ENCODE data around the gene PIK3AP1.

The PIK3AP1 gene

GRCh38 chr10:96661632-96662031 lies 58.7 kb downstream of the PIK3AP1 start:
- Histone ChIP-seq H3K4me2 (ENCODE audit: low read depth, low read length) (no peak overlapping the region), H3F3A (ENCODE audit: insufficient read depth, low read length) (no peaks in the 10 kb centered on the region), H3K9ac (ENCODE audit: low read length) (no peak overlapping the region), H3K9me2 (replicated peaks; ENCODE audit: insufficient read depth, low read length) (no peaks in the 10 kb centered on the region), H3K27ac (ENCODE audit: low read length) (no peak overlapping the region), H3K79me2 (ENCODE audit: low read length) (no peaks in the 10 kb centered on the region), H3K9me3 (replicated peaks; ENCODE audit: insufficient read depth, low read length) (no peaks in the 10 kb centered on the region), H4K20me1 (ENCODE audit: insufficient read depth, low read length) (no peaks in the 10 kb centered on the region), H3K36me3 (replicated peaks; ENCODE audit: insufficient read depth, low read length) (no peaks in the 10 kb centered on the region), H3K4me1 (ENCODE audit: low read length) (0 out of 2 replicates have a peak, but pooled peaks cover 7% of the 10 kb centered on the region), H3K4me3 (ENCODE audit: low read length) (no peak overlapping the region), H2AFZ (ENCODE audit: low read length) (no peak overlapping the region), H3K27me3 (replicated peaks; ENCODE audit: insufficient read depth, low read length) (no peaks in the 10 kb centered on the region)
- TF ChIP-seq CTCF (IDR thresholded peaks at IDR 0.05; ENCODE audit: low read length) (no peak), EZH2phosphoT487 (IDR thresholded peaks at IDR 0.05; ENCODE audit: low read length) (no peak), EZH2 (optimal IDR thresholded peaks at IDR 0.05; ENCODE audit: low read depth, low read length) (no peak)
- no peak for DNase-seq

- Histone ChIP-seq H3K9me3 (replicated peaks; ENCODE audit: insufficient read depth, low read length) (no peaks in the 10 kb centered on the region), H3F3A (ENCODE audit: insufficient read depth, low read length) (no peaks in the 10 kb centered on the region), H3K9me2 (replicated peaks; ENCODE audit: insufficient read depth, low read length) (no peaks in the 10 kb centered on the region), H3K9ac (ENCODE audit: low read length) (no peak overlapping the region), H3K4me1 (ENCODE audit: low read length) (0 out of 2 replicates have a peak, but pooled peaks cover 7% of the 10 kb centered on the region), H3K27ac (ENCODE audit: low read length) (no peak overlapping the region), H3K4me2 (ENCODE audit: low read depth, low read length) (no peak overlapping the region), H2AFZ (ENCODE audit: low read length) (no peak overlapping the region), H3K36me3 (replicated peaks; ENCODE audit: insufficient read depth, low read length) (no peaks in the 10 kb centered on the region), H4K20me1 (ENCODE audit: insufficient read depth, low read length) (no peaks in the 10 kb centered on the region), H3K27me3 (replicated peaks; ENCODE audit: insufficient read depth, low read length) (no peaks in the 10 kb centered on the region), H3K4me3 (ENCODE audit: low read length) (no peak overlapping the region), H3K79me2 (ENCODE audit: low read length) (no peaks in the 10 kb centered on the region)
- no peak for DNase-seq
- TF ChIP-seq EZH2phosphoT487 (IDR thresholded peaks at IDR 0.05; ENCODE audit: low read length) (no peak), CTCF (IDR thresholded peaks at IDR 0.05; ENCODE audit: low read length) (no peak), EZH2 (optimal IDR thresholded peaks at IDR 0.05; ENCODE audit: low read depth, low read length) (no peak)
Measured at GRCh38 chr10:96660297-96660696, 60.0 kb downstream of the PIK3AP1 start.

DNA sequence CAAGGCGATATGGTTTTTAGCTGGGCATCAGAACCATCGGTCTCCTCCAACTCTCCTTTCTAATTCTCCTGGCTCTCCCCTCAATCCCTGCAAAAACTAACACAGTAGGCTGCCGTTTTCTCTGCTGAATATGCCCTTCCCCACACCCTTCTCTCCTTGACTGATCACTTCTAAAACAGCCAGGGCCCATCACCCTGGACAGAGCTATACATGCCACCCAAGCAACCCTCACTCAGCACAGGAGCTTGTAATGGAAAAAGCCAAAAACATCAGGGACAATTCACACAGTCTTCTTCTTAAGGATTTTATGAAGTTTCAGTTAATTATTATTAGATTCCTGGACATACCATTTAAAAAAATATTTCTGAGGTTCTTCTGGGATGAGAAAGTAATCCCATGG lies 61.5 kb downstream of the PIK3AP1 start:
- 0 out of 2 replicates have a peak, but pooled peaks cover 7% of the 10 kb centered on the region for H3K4me1 ChIP-seq (ENCODE audit: low read length)
- H3K4me2 ChIP-seq (ENCODE audit: low read depth, low read length), result no peak overlapping the region
- H2AFZ ChIP-seq (ENCODE audit: low read length), result no peak overlapping the region
- H3K36me3 ChIP-seq (replicated peaks; ENCODE audit: insufficient read depth, low read length), result no peaks in the 10 kb centered on the region
- H3K27me3 ChIP-seq (replicated peaks; ENCODE audit: insufficient read depth, low read length), result no peaks in the 10 kb centered on the region
- H3K9ac ChIP-seq (ENCODE audit: low read length), result no peak overlapping the region
- no peaks in the 10 kb centered on the region for H3K9me3 ChIP-seq (replicated peaks; ENCODE audit: insufficient read depth, low read length)
- TF ChIP-seq CTCF (IDR thresholded peaks at IDR 0.05; ENCODE audit: low read length) (no peak), EZH2 (optimal IDR thresholded peaks at IDR 0.05; ENCODE audit: low read depth, low read length) (no peak), EZH2phosphoT487 (IDR thresholded peaks at IDR 0.05; ENCODE audit: low read length) (no peak)
- no peak for DNase-seq
- H3F3A ChIP-seq (ENCODE audit: insufficient read depth, low read length), result no peaks in the 10 kb centered on the region
- no peak overlapping the region for H3K4me3 ChIP-seq (ENCODE audit: low read length)
- no peak overlapping the region for H3K27ac ChIP-seq (ENCODE audit: low read length)
- H3K79me2 ChIP-seq (ENCODE audit: low read length), result no peaks in the 10 kb centered on the region
- no peaks in the 10 kb centered on the region for H4K20me1 ChIP-seq (ENCODE audit: insufficient read depth, low read length)
- H3K9me2 ChIP-seq (replicated peaks; ENCODE audit: insufficient read depth, low read length), result no peaks in the 10 kb centered on the region
